H9 (cell line): ENCODE measurements around the gene SURF1. TPM values are rescaled to one million over a fixed set of nuclear protein-coding genes. Genes with fewer than 3 reads are reported as not detected.

ENCODE experiments used
- DNase-seq: peaks from one replicate; pipeline ENCODE4 v3.0.0-alpha.2; 2017
- H2AFZ ChIP-seq: one replicate; pipeline ENCODE4 v1.6.1; 2013; ENCODE audit warnings: mild to moderate bottlenecking, low read length, control low read depth, moderate library complexity
- H2AK5ac ChIP-seq: 2 replicates; pipeline ENCODE4 v1.6.1; 2013; ENCODE audit warnings: low read length, control low read depth, mixed read lengths; ENCODE audit not compliant: insufficient read length
- H2BK120ac ChIP-seq: one replicate; pipeline ENCODE4 v1.6.1; 2013; ENCODE audit warnings: low read depth, mild to moderate bottlenecking, low read length, control low read depth, inconsistent platforms; ENCODE audit not compliant: poor library complexity, severe bottlenecking
- H2BK12ac ChIP-seq: 2 replicates; pipeline ENCODE4 v1.6.1; 2013; ENCODE audit warnings: low read length, control low read depth, mixed read lengths, low read depth; ENCODE audit not compliant: insufficient read length
- H2BK15ac ChIP-seq: 2 replicates; pipeline ENCODE4 v1.6.1; 2013; ENCODE audit warnings: low read depth, low read length, control low read depth
- H2BK20ac ChIP-seq: one replicate; pipeline ENCODE4 v1.6.1; 2013; ENCODE audit warnings: low read depth, mild to moderate bottlenecking, low read length, control low read depth, inconsistent platforms; ENCODE audit not compliant: poor library complexity, severe bottlenecking
- H2BK5ac ChIP-seq: 2 replicates; pipeline ENCODE4 v1.6.1; 2013; ENCODE audit warnings: low read length, control low read depth, mixed read lengths; ENCODE audit not compliant: insufficient read length
- H3K14ac ChIP-seq: 2 replicates; pipeline ENCODE4 v1.6.1; 2013; ENCODE audit warnings: low read length, control low read depth; ENCODE audit not compliant: insufficient read depth
- H3K18ac ChIP-seq: 2 replicates; pipeline ENCODE4 v1.6.1; 2013; ENCODE audit warnings: low read depth, mild to moderate bottlenecking, mixed read lengths, low read length, control low read depth; ENCODE audit not compliant: insufficient read length
- H3K23ac ChIP-seq: 2 replicates; pipeline ENCODE4 v1.6.1; 2013; ENCODE audit warnings: low read length, control low read depth, mixed read lengths, low read depth; ENCODE audit not compliant: insufficient read length
- H3K23me2 ChIP-seq: 2 replicates; pipeline ENCODE4 v1.6.1; 2013; ENCODE audit warnings: low read depth, mild to moderate bottlenecking, mixed read lengths, low read length, control low read depth; ENCODE audit not compliant: insufficient read length, poor library complexity, severe bottlenecking
- H3K27ac ChIP-seq: 2 replicates; pipeline ENCODE4 v1.5.1; 2013; ENCODE audit warnings: low read length, control low read depth, mixed read lengths, low read depth; ENCODE audit not compliant: insufficient read length
- H3K27me3 ChIP-seq: 2 replicates; pipeline ENCODE4 v1.6.1; 2013; ENCODE audit warnings: low read length, control low read depth, inconsistent platforms; ENCODE audit not compliant: insufficient read depth
- H3K4ac ChIP-seq: 2 replicates; pipeline ENCODE4 v1.6.1; 2013; ENCODE audit warnings: low read depth, mild to moderate bottlenecking, control low read depth, inconsistent platforms, low read length, moderate library complexity
- H3K4me1 ChIP-seq: 2 replicates; pipeline ENCODE4 v1.6.1; 2013; ENCODE audit warnings: low read length, control low read depth, inconsistent platforms; ENCODE audit not compliant: insufficient read depth
- H3K4me2 ChIP-seq: 2 replicates; pipeline ENCODE4 v1.6.1; 2013; ENCODE audit warnings: low read length, control low read depth, mixed read lengths; ENCODE audit not compliant: insufficient read length, insufficient read depth
- H3K56ac ChIP-seq: 2 replicates; pipeline ENCODE4 v1.6.1; 2013; ENCODE audit warnings: low read depth, mild to moderate bottlenecking, mixed read lengths, low read length, control low read depth; ENCODE audit not compliant: insufficient read length
- H3K79me1 ChIP-seq: 2 replicates; pipeline ENCODE4 v1.6.1; 2013; ENCODE audit warnings: low read depth, mild to moderate bottlenecking, moderate library complexity, low read length, control low read depth, inconsistent platforms; ENCODE audit not compliant: insufficient read depth, poor library complexity, severe bottlenecking
- H3K79me2 ChIP-seq: 2 replicates; pipeline ENCODE4 v1.6.1; 2013; ENCODE audit warnings: low read length, control low read depth, inconsistent platforms; ENCODE audit not compliant: insufficient read depth
- H3K9ac ChIP-seq: 2 replicates; pipeline ENCODE4 v1.6.1; 2013; ENCODE audit warnings: low read length, control low read depth, mixed read lengths; ENCODE audit not compliant: insufficient read length; ENCODE audit errors: extremely low read depth
- H3K9me3 ChIP-seq: one replicate; pipeline ENCODE4 v1.6.1; 2013; ENCODE audit warnings: low read depth, low read length, inconsistent platforms; ENCODE audit not compliant: control insufficient read depth
- H3T11ph ChIP-seq: one replicate; pipeline ENCODE4 v1.6.1; 2013; ENCODE audit warnings: mild to moderate bottlenecking, low read length, control low read depth, inconsistent platforms
- H4K20me1 ChIP-seq: one replicate; pipeline ENCODE4 v1.6.1; 2013; ENCODE audit not compliant: control insufficient read depth, insufficient read length, insufficient read depth
- H4K5ac ChIP-seq: 2 replicates; pipeline ENCODE4 v1.6.1; 2013; ENCODE audit warnings: low read depth, mild to moderate bottlenecking, mixed read lengths, low read length, control low read depth; ENCODE audit not compliant: insufficient read length
- H4K8ac ChIP-seq: replicated peaks from 2 replicates; pipeline ENCODE4 v1.6.1; 2013; ENCODE audit warnings: low read length, control low read depth, mixed read lengths, low read depth; ENCODE audit not compliant: insufficient read length
- H4K91ac ChIP-seq: 2 replicates; pipeline ENCODE4 v1.6.1; 2013; ENCODE audit warnings: low read depth, mild to moderate bottlenecking, moderate library complexity, mixed read lengths, low read length, control low read depth; ENCODE audit not compliant: insufficient read length
- H3K27ac Mint-ChIP-seq, 3 experiments: 2 replicates in 2 of 3; 3 replicates in 1 of 3; pipeline ENCODE4 v1.8.0; 2020 to 2021; ENCODE audit warnings: mixed read lengths in 3 of 3, mild to moderate bottlenecking in 1 of 3, moderate library complexity in 1 of 3
- H3K27me3 Mint-ChIP-seq: 2 replicates; pipeline ENCODE4 v1.8.0; 2021; ENCODE audit warnings: low read depth, mild to moderate bottlenecking, moderate library complexity, mixed read lengths
- H3K36me3 Mint-ChIP-seq, 3 experiments: 2 replicates in 2 of 3; 3 replicates in 1 of 3; pipeline ENCODE4 v1.8.0; 2020 to 2021; ENCODE audit warnings: low read depth in 3 of 3, mixed read lengths in 3 of 3; ENCODE audit not compliant: insufficient read depth in 1 of 3
- H3K4me1 Mint-ChIP-seq, 2 experiments: 2 replicates each; pipeline ENCODE4 v1.8.0; 2020; ENCODE audit warnings: mixed read lengths in 2 of 2
- H3K4me3 Mint-ChIP-seq, 2 experiments: 2 replicates in 1 of 2; 3 replicates in 1 of 2; pipeline ENCODE4 v1.8.0; 2020 to 2021; ENCODE audit warnings: mild to moderate bottlenecking in 2 of 2, mixed read lengths in 2 of 2, moderate library complexity in 1 of 2
- H3K9me3 Mint-ChIP-seq, 2 experiments: 2 replicates in 1 of 2; 3 replicates in 1 of 2; pipeline ENCODE4 v1.8.0; 2020; ENCODE audit warnings: mild to moderate bottlenecking in 2 of 2, mixed read lengths in 2 of 2, moderate library complexity in 1 of 2
- WGBS: extraction: QIAGEN DNeasy Blood & Tissue Kit; methylation state at CpG from one replicate; pipeline ENCODE4 v1.1.7; 2013; ENCODE audit warnings: missing lambda C conversion rate, low lambda C conversion rate, mixed read lengths; ENCODE audit not compliant: insufficient read length; ENCODE audit errors: extremely low coverage; 5-methylcytosine and 5-hydroxymethylcytosine counted together
- total RNA-seq: library from RNA; stranded (reverse); gene quantifications from 2 replicates; pipeline ENCODE4 v1.2.1, GENCODE V29; 2021
- TF ChIP-seq, protein P1 (sequence below): fragments of 200-600 bp; sonication (generic); conservative IDR thresholded peaks from 3 replicates; pipeline ENCODE4 v1.8.0; 2021; ENCODE audit warnings: antibody characterized with exemption, mild to moderate bottlenecking

The SURF1 gene
- total RNA-seq, 1 experiment from 2014 or later, result 43.3 TPM

DNA sequence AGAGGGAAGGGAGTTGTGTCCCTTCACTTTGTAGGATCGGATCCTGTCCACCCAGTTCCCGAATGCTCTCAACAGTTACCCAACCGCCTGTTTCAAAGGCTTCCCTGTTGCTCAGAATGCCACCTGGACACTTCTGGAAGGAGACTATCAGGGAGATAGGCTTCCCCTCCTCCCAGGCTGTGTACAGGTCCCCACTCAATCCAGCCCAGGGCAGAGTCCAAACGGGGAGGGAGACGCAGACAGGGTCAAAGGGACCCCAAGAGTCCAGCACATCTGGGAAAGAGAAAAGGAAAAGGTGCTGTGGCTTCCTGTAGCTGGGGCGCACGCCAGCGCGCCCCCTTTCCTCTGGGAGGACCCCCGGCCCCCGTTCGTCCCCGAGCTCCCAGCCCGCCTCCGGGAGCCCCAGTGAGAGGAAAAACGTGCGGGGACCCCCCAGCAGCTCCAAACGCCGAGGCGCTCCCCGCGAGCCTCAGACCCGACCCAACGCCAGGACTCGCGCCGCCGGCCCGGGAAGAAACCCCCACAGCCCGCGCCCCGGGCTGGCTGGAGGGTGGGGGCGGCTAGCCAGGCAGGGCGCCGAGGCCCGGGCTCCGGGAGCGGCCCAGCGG, 18.9 kb upstream of the SURF1 start:
- Histone ChIP-seq H4K91ac (no peak overlapping the region), H3K27me3 (no peaks in the 10 kb centered on the region), H4K20me1 (no peaks in the 10 kb centered on the region), H2BK120ac (no peak overlapping the region), H3K4me1 (no peaks in the 10 kb centered on the region), H3K4me2 (peak overlapping the region; percentile 98), H2BK5ac (no peak overlapping the region), H3T11ph (no peak overlapping the region), H3K23ac (no peak overlapping the region), H3K4ac (no peak overlapping the region), H4K5ac (no peak overlapping the region), H3K14ac (no peak overlapping the region), H2BK20ac (no peak overlapping the region), H3K56ac (no peak overlapping the region), H3K18ac (no peak overlapping the region), H2AFZ (no peak overlapping the region), H3K23me2 (peaks cover 6% of the 10 kb centered on the region), H4K8ac (no peak overlapping the region), H3K79me1 (peaks cover 16% of the 10 kb centered on the region), H3K27ac (no peak overlapping the region), H3K9me3 (no peaks in the 10 kb centered on the region), H2BK12ac (no peak overlapping the region), H2AK5ac (no peak overlapping the region), H3K9ac (peak overlapping the region; percentile 75), H2BK15ac (no peak overlapping the region), H3K79me2 (peaks cover 38% of the 10 kb centered on the region; the same call in 1 of the 2 replicates)
- Mint-ChIP-seq H3K36me3 (peaks cover 15 to 36% (median 27%) of the 10 kb centered on the region in 3 experiments; a peak in 6 of 7 replicates), H3K27ac (peak overlapping the region; percentile 82 to 97 (median 95); a peak in 6 of 7 replicates), H3K4me3 (peak overlapping the region; percentile 95 to 98), H3K4me1 (peaks cover 11 to 13% of the 10 kb centered on the region in 2 experiments), H3K27me3 (peaks cover 30% of the 10 kb centered on the region), H3K9me3 (peaks cover 3 to 4% of the 10 kb centered on the region in 2 experiments; a peak in 3 of 5 replicates)
- DNase-seq, result no peak
- no CpG with 5 or more reads among the region's 39 CpGs for WGBS
- TF ChIP-seq, protein P1, sequence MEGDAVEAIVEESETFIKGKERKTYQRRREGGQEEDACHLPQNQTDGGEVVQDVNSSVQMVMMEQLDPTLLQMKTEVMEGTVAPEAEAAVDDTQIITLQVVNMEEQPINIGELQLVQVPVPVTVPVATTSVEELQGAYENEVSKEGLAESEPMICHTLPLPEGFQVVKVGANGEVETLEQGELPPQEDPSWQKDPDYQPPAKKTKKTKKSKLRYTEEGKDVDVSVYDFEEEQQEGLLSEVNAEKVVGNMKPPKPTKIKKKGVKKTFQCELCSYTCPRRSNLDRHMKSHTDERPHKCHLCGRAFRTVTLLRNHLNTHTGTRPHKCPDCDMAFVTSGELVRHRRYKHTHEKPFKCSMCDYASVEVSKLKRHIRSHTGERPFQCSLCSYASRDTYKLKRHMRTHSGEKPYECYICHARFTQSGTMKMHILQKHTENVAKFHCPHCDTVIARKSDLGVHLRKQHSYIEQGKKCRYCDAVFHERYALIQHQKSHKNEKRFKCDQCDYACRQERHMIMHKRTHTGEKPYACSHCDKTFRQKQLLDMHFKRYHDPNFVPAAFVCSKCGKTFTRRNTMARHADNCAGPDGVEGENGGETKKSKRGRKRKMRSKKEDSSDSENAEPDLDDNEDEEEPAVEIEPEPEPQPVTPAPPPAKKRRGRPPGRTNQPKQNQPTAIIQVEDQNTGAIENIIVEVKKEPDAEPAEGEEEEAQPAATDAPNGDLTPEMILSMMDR, result peak; percentile 31; the same call in 1 of the 3 replicates
